GM23338 (cell line): ENCODE data around the gene DRAXIN. TPM values are rescaled to one million over a fixed set of nuclear protein-coding genes. Genes with fewer than 3 reads are reported as not detected.

Experiments
- ATAC-seq: fragments of 200-7000 bp; cut with Tn5 transposase; 3 replicates; pipeline ENCODE4 v1.9.1; 2020
- DNase-seq: peaks from one replicate; pipeline ENCODE4 v3.0.0-alpha.2; 2015; ENCODE audit warnings: low spot score
- H2AFZ ChIP-seq: fragments of 200-600 bp; sonication (generic); 2 replicates; pipeline ENCODE4 v1.8.0; 2016; ENCODE audit warnings: antibody characterized with exemption, mild to moderate bottlenecking, moderate library complexity
- H3F3A ChIP-seq: fragments of 200-600 bp; sonication (generic); replicated peaks from 2 replicates; pipeline ENCODE4 v1.8.0; 2017; ENCODE audit warnings: antibody characterized with exemption, mixed run types, low read depth
- H3K27ac ChIP-seq: fragments of 200-600 bp; sonication (generic); 2 replicates; pipeline ENCODE4 v1.6.1; 2016; ENCODE audit warnings: low read depth
- H3K27me3 ChIP-seq: fragments of 200-600 bp; sonication (generic); 2 replicates; pipeline ENCODE4 v1.8.0; 2016; ENCODE audit warnings: mild to moderate bottlenecking, mixed run types, moderate library complexity; ENCODE audit not compliant: insufficient read depth
- H3K36me3 ChIP-seq: fragments of 200-600 bp; sonication (generic); 2 replicates; pipeline ENCODE4 v1.8.0; 2016; ENCODE audit warnings: mild to moderate bottlenecking; ENCODE audit not compliant: insufficient read depth
- H3K4me1 ChIP-seq: fragments of 200-600 bp; sonication (generic); 2 replicates; pipeline ENCODE4 v1.8.0; 2016; ENCODE audit warnings: mild to moderate bottlenecking, moderate library complexity; ENCODE audit not compliant: insufficient read depth
- H3K4me2 ChIP-seq: fragments of 200-600 bp; sonication (generic); 2 replicates; pipeline ENCODE4 v1.7.1; 2017; ENCODE audit warnings: mixed run types
- H3K4me3 ChIP-seq: fragments of 200-600 bp; sonication (generic); 2 replicates; pipeline ENCODE4 v1.6.1; 2016; ENCODE audit warnings: mixed run types
- H3K79me2 ChIP-seq: fragments of 200-600 bp; sonication (generic); replicated peaks from 2 replicates; pipeline ENCODE4 v1.8.0; 2017; ENCODE audit warnings: mild to moderate bottlenecking; ENCODE audit not compliant: insufficient read depth
- H3K9me2 ChIP-seq: fragments of 200-600 bp; sonication (generic); 2 replicates; pipeline ENCODE4 v1.8.0; 2017; ENCODE audit not compliant: insufficient read depth
- H4K20me1 ChIP-seq: fragments of 200-600 bp; sonication (generic); replicated peaks from 2 replicates; pipeline ENCODE4 v1.8.0; 2017; ENCODE audit warnings: mild to moderate bottlenecking; ENCODE audit not compliant: insufficient read depth
- H3K27ac Mint-ChIP-seq: 2 replicates; pipeline ENCODE4 v1.8.0; 2020; ENCODE audit warnings: inconsistent platforms, mild to moderate bottlenecking, moderate library complexity, mixed read lengths
- H3K27me3 Mint-ChIP-seq: 3 replicates; pipeline ENCODE4 v1.8.0; 2022; ENCODE audit warnings: low read depth, mild to moderate bottlenecking, moderate library complexity, mixed read lengths, inconsistent platforms; ENCODE audit not compliant: insufficient read depth, poor library complexity
- H3K36me3 Mint-ChIP-seq: 3 replicates; pipeline ENCODE4 v1.8.0; 2021; ENCODE audit warnings: low read depth, mild to moderate bottlenecking, inconsistent platforms, moderate library complexity, mixed read lengths
- H3K4me1 Mint-ChIP-seq: 3 replicates; pipeline ENCODE4 v1.8.0; 2020; ENCODE audit warnings: mild to moderate bottlenecking, inconsistent platforms, mixed read lengths
- H3K4me3 Mint-ChIP-seq: 3 replicates; pipeline ENCODE4 v1.8.0; 2021; ENCODE audit warnings: moderate library complexity, mild to moderate bottlenecking, inconsistent platforms, mixed read lengths
- H3K9me3 Mint-ChIP-seq: 3 replicates; pipeline ENCODE4 v1.8.0; 2020; ENCODE audit warnings: moderate library complexity, mild to moderate bottlenecking, inconsistent platforms, mixed read lengths
- CREB1 ChIP-seq: fragments of 250-450 bp; sonication (Bioruptor Pico); IDR thresholded peaks from 2 replicates; pipeline ENCODE4 v1.5.0; 2020; ENCODE audit warnings: low read depth, mild to moderate bottlenecking, moderate library complexity
- CTCF ChIP-seq, 2 experiments: fragments of 200-600 bp in 1 of 2; sonication (generic) in 1 of 2; conservative IDR thresholded peaks; 2 replicates each; pipeline versions ENCODE4 v1.5.1 to v1.6.1; 2016 to 2017; ENCODE audit warnings: antibody characterized with exemption in 2 of 2, low read depth in 2 of 2, mild to moderate bottlenecking in 2 of 2, moderate library complexity in 1 of 2
- POLR2AphosphoS5 ChIP-seq: IDR thresholded peaks from 2 replicates; pipeline ENCODE4 v1.6.1; 2016; ENCODE audit warnings: antibody characterized with exemption, low read depth
- ZNF114 ChIP-seq: fragments of 250-450 bp; sonication (Bioruptor Pico); IDR thresholded peaks from 2 replicates; pipeline ENCODE4 v1.5.0; 2020; ENCODE audit warnings: mild to moderate bottlenecking, moderate library complexity
- polyA plus RNA-seq: library from polyadenylated mRNA; unstranded; fragments of >200 nt; fragmentation: Nextera tagmentation; extraction: Ambion mirVana; gene quantifications from 2 replicates; pipeline ENCODE4 v1.2.1, GENCODE V29; 2016
- total RNA-seq: library from RNA; depleted of rRNA; stranded (reverse); fragments of >200 nt; shearing (Covaris generic); gene quantifications from 2 replicates; pipeline ENCODE4 v1.2.3, GENCODE V29; 2014

The DRAXIN gene
- total and polyA plus RNA-seq, 2 experiments from 2014 or later = 7.6 to 23.0 TPM

GRCh38 chr1:11649624-11650330 lies 41.7 kb upstream of the DRAXIN start:
- H3K79me2 ChIP-seq = peaks cover 20% of the 10 kb centered on the region
- H3F3A ChIP-seq = peaks cover 13% of the 10 kb centered on the region; the same call in 1 of the 2 replicates
- ATAC-seq (no peak), DNase-seq (no peak)
- H3K36me3 ChIP-seq = no peaks in the 10 kb centered on the region
- Mint-ChIP-seq H3K4me1 (peaks cover 35% of the 10 kb centered on the region), H3K27ac (no peak overlapping the region), H3K9me3 (no peaks in the 10 kb centered on the region; the same call in 2 of the 3 replicates), H3K36me3 (peaks cover 2% of the 10 kb centered on the region; the same call in 1 of the 3 replicates), H3K4me3 (no peak overlapping the region; the same call in 2 of the 3 replicates), H3K27me3 (peaks cover 25% of the 10 kb centered on the region)
- peaks cover 8% of the 10 kb centered on the region for H4K20me1 ChIP-seq
- peak overlapping the region; percentile 76 for H3K4me2 ChIP-seq
- H2AFZ ChIP-seq = no peak overlapping the region
- peak overlapping the region; percentile 43; the same call in 1 of the 2 replicates for H3K4me3 ChIP-seq
- H3K9me2 ChIP-seq = no peaks in the 10 kb centered on the region
- TF ChIP-seq POLR2AphosphoS5 (0 out of 2 replicates have a peak, but pooled peaks have one; percentile 11), ZNF114 (CRISPR knock-in tag) (no peak)
- no peaks in the 10 kb centered on the region for H3K27me3 ChIP-seq
- peaks cover 30% of the 10 kb centered on the region for H3K4me1 ChIP-seq
- H3K27ac ChIP-seq = no peak overlapping the region

- peak; percentile 16 for ATAC-seq
- Mint-ChIP-seq H3K27ac (no peak overlapping the region), H3K27me3 (peaks cover 28% of the 10 kb centered on the region)
Observed at GRCh38 chr1:11650331-11650991, 41.0 kb upstream of the DRAXIN start.

More at GRCh38 chr1:11650331-11650991, 41.0 kb upstream of the DRAXIN start:
- Histone ChIP-seq H3K9me2 (no peaks in the 10 kb centered on the region), H3K79me2 (peaks cover 20% of the 10 kb centered on the region), H3K36me3 (no peaks in the 10 kb centered on the region), H3K4me3 (peak overlapping the region; percentile 43), H4K20me1 (peaks cover 4% of the 10 kb centered on the region; the same call in 1 of the 2 replicates), H3F3A (peaks cover 15% of the 10 kb centered on the region), H2AFZ (no peak overlapping the region), H3K27ac (no peak overlapping the region), H3K27me3 (no peaks in the 10 kb centered on the region), H3K4me1 (peaks cover 32% of the 10 kb centered on the region), H3K4me2 (peak overlapping the region; percentile 76)
- H3K4me3 Mint-ChIP-seq = peak overlapping the region; percentile 63
- DNase-seq = peak; percentile 84
- no peaks in the 10 kb centered on the region; the same call in 2 of the 3 replicates for H3K9me3 Mint-ChIP-seq
- peaks cover 38% of the 10 kb centered on the region for H3K4me1 Mint-ChIP-seq
- TF ChIP-seq CTCF (conservative IDR thresholded peaks at IDR 0.05; ENCODE audit: low read depth in 2 of 2) = peak; percentile 36 to 74
- TF ChIP-seq CREB1 = no peak
- H3K36me3 Mint-ChIP-seq = no peaks in the 10 kb centered on the region; the same call in 2 of the 3 replicates
